Endothelial cell of umbilical vein (primary cell): Measurements from ENCODE around the gene FOXP1.

Source experiments
- CTCF ChIP-seq, 2 donors: IDR thresholded peaks; 1 replicate in 1 of 2; 2 replicates in 1 of 2; pipeline ENCODE4 v1.5.1; 2011; ENCODE audit warnings: low read length in 2 of 2, mild to moderate bottlenecking in 2 of 2, moderate library complexity in 2 of 2, control low read depth in 1 of 2, inconsistent platforms in 1 of 2, low read depth in 1 of 2; ENCODE audit not compliant: insufficient read depth in 1 of 2; ENCODE audit errors: extremely low read depth in 1 of 2
- EZH2 ChIP-seq: IDR thresholded peaks from 2 replicates; pipeline ENCODE4 v1.6.1; 2012; ENCODE audit warnings: borderline replicate concordance, low read depth, mild to moderate bottlenecking, moderate library complexity, low read length, inconsistent platforms; ENCODE audit not compliant: severe bottlenecking
- FOS ChIP-seq: IDR thresholded peaks from 2 replicates; pipeline ENCODE4 v1.6.1; 2011; ENCODE audit warnings: mild to moderate bottlenecking, low read length, moderate library complexity, borderline replicate concordance; ENCODE audit not compliant: insufficient read depth
- GATA2 ChIP-seq: IDR thresholded peaks from 2 replicates; pipeline ENCODE4 v1.7.0; 2011; ENCODE audit warnings: low read depth, mild to moderate bottlenecking, moderate library complexity, mixed read lengths, low read length; ENCODE audit not compliant: insufficient read length, insufficient read depth
- JUN ChIP-seq: IDR thresholded peaks from 2 replicates; pipeline ENCODE4 v1.6.1; 2011; ENCODE audit warnings: borderline replicate concordance, low read depth; ENCODE audit not compliant: insufficient read length, insufficient read depth
- MAX ChIP-seq: IDR thresholded peaks from 2 replicates; pipeline ENCODE4 v1.6.1; 2011; ENCODE audit not compliant: insufficient read depth, insufficient read length
- MYC ChIP-seq: IDR thresholded peaks from one replicate; pipeline ENCODE4 v1.6.1; 2011; ENCODE audit warnings: mild to moderate bottlenecking, low read depth, low read length
- POLR2A ChIP-seq: IDR thresholded peaks from 2 replicates; pipeline ENCODE4 v1.6.1; 2012; ENCODE audit warnings: low read depth, mild to moderate bottlenecking, control low read depth, low read length
- POLR2AphosphoS5 ChIP-seq: IDR thresholded peaks from 2 replicates; pipeline ENCODE4 v1.6.1; 2012; ENCODE audit warnings: low read depth, mild to moderate bottlenecking, control low read depth, low read length, moderate library complexity; ENCODE audit not compliant: insufficient read depth

DNA sequence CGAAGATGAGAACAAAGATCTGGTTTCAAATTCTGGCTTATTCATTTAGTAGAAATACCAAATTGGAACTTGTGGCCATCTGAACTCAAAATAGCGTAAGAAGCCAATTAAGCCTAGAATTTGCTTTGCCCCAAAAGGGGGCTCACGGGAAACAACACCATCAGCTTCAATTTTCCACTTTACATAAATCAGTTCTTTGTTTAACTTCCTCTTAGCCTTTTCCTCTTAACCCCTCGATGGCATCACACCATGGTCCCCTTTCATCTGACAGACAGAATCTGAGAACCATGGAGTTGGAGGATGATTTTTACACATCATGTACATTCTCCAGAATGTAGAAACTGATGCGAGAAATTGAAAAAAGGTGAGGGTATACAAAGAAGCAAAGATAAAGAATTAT, 207.0 kb downstream of the FOXP1 start:
- TF ChIP-seq POLR2AphosphoS5 = no peak
- no peak for TF ChIP-seq CTCF (IDR thresholded peaks at IDR 0.05; ENCODE audit: extremely low read depth in 1 of 2, insufficient read depth in 1 of 2, low read depth in 1 of 2, low read length in 2 of 2)
- no peak for TF ChIP-seq POLR2A
- TF ChIP-seq MAX = no peak
- TF ChIP-seq EZH2 = no peak
- TF ChIP-seq MYC = no peak
- no peak for TF ChIP-seq JUN
- no peak for TF ChIP-seq GATA2
- no peak for TF ChIP-seq FOS
